OCI-LY3 (cell line): ENCODE results near the gene ASPG.

Experiments
- CTCF ChIP-seq: fragments of 200-600, 300-600 bp; sonication (generic); IDR thresholded peaks from 2 replicates; pipeline ENCODE4 v1.5.1; 2014; ENCODE audit warnings: antibody characterized with exemption, low read length, low read depth
- EZH2phosphoT487 ChIP-seq: fragments of 200-600 bp; shearing (Covaris generic); IDR thresholded peaks from 2 replicates; pipeline ENCODE4 v1.6.1; 2018; ENCODE audit warnings: antibody characterized with exemption, mixed run types, low read depth

GRCh38 chr14:104129556-104129955, 44.1 kb downstream of the ASPG start:
- TF ChIP-seq CTCF (no peak), EZH2phosphoT487 (no peak)
